HK-2 (cell line): ENCODE data around the gene PTPRR.
A peak's percentile ranks its signal among the peaks of the same experiment; 100 is the strongest.

Source experiments
- DNase-seq: peaks from one replicate; pipeline ENCODE4 v3.0.0-alpha.2; 2018; ENCODE audit not compliant: unreplicated experiment

PTPRR gene

DNA sequence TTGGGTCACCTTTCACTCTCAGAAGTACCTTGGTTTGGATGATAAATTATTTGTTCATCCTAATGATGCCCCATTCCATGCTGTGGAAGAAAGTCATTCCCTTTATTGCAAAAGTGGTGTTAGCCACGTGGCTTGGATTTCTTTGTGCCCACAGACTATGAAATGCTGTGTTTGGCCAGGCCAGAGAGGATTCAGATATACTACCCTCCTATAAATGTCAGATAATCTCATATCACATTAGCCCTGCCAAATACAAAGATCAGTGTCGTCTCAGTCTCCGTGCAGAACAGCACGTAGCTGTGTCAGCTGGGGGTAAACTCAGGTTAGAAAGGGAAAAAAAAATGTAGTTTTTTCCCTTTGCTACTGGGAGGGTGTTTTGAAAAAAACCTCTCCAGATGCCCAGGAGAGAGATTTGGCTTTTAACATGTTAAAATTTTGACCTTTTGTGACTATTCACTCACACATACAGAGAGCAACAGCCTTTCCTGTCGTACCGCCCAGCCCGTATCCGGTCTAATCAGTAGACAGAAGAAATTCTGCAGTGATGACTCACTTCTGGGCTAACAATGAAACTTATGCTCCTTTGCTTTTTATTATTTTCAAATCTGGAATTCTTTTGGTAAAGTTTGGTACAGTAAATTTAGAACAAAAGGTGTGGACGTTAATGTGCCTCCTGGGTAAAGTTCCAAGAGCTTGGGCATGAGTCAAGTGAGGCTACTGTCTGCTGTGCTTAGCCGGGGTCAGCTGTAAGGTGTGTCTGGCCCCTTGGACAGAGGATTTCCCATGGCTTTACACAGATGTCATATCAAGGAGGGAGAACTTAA, 274.8 kb downstream of the PTPRR start:
- DNase-seq = peak; percentile 47

DNA sequence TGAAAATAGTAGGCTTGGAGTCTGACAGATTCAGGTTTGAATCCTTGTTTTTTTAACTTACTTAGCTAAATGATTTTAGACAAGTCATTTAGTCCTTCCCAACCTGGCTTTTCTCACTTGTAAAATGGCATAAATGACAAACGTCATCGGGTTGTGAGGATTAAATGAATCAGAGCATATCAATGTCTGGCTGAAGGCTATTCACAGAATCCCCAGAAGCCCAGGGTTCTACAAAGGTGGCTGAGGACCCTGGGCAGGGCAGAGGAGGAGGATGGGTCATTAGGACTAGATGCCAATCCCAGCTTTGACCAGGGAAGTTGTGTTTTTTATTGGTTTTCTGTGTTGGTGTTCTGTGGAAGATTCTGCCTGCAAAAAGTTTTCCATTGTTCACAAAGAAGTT, 275.7 kb downstream of the PTPRR start:
- DNase-seq = no peak

DNA sequence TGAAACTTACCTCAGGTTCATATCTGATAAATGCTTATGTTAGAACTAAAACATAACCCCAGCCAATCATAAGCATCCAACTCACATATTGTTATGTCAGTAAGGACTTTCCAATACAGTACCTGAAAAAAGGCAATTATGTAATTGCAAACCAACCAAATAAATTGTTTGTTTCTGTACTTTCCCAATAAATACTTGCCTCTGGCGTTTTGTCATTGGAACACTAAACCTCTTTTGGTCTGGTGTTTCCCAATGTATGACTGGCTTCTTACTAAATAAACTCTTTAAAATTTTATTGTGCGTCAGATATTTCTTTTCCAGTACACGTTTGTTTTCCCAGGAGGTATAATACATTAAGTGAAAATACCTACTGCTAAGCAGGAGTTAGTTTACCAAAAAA, 276.6 kb downstream of the PTPRR start:
- DNase-seq = no peak

DNA sequence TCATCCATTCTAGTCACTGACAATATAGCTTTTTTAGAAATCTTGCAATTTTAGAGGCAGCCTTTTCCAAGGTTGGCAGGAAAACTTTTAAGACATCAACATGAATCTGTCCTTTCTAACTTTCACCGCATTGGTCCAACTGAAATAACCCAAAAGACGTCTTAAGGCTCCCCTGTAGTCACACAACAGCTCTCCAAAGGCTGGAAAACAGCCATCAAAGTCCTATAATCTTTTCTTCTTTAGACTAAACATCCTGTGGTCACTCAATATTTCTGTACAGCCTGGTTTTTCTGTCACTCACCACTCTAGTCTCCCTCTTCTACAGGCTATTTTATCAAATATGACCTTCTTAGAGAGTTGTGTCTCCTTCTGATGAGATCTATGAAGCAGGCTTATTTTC, 278.8 kb downstream of the PTPRR start:
- no peak for DNase-seq

DNA sequence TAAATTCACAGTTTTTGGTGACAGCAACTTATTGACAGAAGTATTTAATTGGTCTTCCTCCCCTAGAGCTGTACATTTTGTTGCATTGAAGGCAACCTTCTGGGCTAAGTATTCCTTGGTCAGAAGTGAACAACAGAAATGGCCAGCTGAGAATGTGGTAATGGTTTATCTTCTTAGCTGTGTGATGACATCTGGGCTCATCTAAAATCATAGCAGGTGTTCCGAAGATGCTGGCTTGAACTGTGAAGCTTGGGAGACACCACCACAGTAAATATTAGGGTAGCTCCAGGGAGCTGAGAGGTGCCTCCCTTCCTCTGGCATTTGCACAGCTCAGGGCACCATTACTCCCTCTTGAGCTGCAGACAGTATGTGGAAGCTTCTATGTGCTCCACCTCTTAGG, 279.6 kb downstream of the PTPRR start:
- DNase-seq = no peak

DNA sequence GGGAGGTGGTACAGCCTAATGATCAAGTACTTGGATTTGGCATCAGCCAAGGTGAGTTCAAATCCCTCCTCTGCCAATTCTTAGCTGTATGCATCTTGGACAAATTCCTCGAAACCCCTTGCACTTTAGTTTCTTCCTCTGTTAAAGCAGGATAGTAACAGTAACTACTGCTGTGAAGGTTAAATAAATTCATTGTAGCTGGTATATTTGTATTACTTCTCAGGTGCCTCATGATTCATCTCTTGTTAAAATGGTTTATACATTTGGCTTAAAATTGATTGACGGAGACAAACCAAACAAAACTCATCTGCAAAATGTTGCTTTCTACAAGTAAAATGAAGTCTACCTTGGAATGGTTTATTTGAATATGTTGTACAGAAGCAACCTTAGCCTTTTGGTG, 281.0 kb downstream of the PTPRR start:
- DNase-seq = no peak

DNA sequence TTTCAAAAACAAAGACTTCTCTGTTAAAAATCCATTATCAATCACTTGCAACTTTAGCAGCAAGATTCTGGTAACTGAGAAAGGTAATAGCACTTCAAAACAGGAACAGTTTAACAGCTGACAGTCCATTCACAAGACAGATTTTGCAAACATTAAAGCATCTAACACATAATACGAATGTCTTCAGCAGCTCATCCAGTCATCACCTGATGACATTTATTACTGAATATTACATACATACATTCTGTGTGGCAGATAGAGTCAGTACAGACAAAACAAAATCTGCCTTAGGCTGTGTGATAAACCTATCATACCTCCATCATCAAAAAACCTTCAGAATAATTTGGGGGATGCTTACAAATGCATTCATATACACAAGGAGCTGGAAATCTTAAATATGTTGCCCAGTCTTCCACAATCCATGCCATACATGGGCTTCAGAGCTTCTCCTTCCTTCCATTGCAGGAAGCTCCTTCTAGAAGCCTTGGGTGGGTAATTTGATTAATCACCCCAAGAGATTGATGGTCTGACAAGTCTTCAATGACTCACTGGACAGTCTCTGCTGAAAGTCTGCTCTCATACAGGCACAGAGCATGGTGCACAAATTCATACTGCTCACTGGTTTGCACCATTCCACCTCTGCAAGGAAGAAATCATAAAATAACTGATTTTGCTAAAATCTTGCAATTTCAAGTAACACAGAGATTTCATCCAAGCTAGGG, 281.7 kb downstream of the PTPRR start:
- DNase-seq = no peak

DNA sequence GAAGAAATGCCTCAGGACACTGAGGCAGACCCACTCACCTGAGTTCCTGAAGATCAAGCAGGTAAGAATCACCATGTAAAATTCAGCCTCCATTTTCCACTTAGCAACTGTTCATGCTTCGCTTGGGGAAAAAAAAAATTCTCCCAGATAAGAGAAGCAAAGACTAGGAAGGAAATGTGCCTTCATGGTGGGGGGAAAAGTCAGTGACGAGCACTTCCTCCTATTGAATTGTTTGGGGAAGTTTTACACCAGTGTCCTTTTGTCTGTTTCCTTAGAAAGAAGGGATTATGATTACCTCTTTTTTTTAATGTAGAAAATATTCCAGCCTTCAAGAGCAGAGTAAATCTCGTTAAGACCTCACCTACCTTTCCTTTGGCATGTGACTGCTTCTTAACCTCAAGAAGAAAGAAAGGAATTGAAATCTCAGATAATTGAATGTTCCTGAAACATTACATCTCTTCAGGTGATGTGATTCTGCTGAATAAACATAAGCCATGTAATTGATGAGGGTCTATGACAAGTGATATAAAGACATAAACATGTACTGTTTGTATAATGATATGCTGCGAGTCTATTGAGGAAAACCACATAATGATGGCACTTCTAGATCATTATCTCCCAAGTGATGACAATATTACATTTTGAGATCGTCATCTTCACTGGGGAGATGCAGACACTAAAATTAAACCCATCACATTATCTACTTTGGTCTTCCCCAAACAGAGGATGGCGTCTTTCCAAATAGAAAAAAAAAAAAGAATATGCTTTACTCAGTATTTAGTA, 283.0 kb downstream of the PTPRR start, which contains the start of gene PTPRB:
Gene PTPRB, minus strand, starts transcription at position 127 of the 783 bp plus-strand sequence. Its CDS starts 34 bp downstream, at position 93.
- DNase-seq = no peak

DNA sequence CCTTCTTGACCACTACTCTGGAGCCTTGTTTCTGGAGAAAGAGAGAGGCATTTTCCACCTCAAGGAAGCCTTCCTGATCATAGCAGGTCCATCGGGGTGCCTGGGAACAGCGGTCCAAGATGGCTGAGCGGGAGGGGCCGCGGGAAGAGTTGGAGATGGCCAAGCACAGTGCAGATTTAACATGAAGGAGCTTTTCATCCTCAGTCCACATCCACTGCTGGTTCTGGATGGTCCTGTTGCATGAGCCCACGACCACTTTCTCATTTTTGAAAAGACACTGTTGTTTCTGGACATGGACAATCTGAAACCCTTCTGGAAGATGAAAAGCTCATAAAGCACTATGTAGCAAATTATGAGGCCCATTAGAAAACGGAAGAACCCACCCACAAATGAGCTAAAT, 284.8 kb downstream of the PTPRR start:
- no peak for DNase-seq

DNA sequence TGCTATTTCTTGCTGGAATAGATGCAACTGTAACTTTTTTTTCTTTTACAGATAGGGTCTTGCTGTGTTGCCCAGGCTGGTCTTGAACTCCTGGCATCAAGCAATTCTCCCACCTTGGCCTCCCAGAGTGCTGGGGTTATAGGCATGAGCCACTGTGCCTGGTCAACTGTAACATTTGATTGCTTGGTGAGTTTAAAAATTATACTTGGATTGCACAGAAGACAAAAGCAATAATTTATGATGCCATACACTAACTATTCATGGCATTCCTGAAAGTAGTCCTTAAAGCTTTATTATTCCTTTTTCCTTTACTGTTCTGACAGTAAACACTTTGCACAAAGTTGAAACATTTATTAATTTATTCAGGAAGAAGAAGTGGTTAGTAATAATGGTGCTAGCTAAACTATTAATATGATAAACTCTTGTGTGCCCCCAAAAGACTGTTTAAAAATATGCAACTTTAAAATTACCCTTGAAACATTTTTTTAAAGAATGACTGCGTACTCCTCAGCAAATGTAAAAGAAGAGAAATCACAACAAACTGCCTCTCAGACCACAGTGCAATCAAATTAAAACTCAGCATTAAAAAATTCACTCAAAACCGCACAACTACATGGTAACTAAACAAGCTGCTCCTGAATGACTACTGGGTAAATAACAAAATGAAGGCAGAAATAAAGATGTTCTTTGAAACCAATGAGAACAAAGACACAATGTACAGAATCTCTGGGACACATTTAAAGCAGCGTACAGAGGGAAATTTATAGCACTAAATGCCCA, 291.6 kb downstream of the PTPRR start:
- no peak for DNase-seq

DNA sequence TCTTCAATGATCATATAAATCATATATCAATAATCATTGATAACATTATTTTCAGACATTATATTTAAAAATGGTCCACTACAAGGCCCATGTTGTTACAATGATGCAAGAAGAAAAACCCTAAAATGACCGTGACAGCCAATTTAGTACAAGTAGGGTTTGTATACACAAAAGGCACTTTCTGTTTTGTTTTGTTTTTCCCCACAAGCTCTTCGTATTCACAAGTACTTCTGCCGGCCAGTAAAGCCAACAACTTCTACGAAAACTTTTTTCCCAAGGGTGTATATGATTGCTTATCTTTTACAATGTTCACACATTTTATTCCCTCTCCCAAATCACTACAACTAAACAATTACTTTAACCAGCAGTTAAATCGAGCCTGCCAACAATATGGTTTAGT, 292.9 kb downstream of the PTPRR start:
- no peak for DNase-seq

DNA sequence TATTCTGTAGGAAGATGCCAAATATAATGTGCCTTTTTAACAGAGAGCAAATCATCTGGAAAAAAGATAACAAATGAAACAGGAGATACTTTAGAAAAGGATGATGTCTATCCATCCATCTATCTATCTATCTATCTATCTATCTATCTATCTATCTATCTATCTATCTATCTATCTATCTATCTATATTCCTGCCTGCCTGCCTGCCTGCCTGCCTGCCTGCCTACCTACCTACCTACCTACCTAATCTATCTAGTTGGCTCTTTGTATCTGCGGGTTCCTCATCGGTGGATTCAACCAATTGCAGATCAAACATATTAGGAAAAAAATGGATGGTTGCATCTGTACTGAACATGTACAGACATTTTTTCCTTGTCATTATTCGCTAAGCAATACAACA, 294.4 kb downstream of the PTPRR start:
- DNase-seq = no peak

DNA sequence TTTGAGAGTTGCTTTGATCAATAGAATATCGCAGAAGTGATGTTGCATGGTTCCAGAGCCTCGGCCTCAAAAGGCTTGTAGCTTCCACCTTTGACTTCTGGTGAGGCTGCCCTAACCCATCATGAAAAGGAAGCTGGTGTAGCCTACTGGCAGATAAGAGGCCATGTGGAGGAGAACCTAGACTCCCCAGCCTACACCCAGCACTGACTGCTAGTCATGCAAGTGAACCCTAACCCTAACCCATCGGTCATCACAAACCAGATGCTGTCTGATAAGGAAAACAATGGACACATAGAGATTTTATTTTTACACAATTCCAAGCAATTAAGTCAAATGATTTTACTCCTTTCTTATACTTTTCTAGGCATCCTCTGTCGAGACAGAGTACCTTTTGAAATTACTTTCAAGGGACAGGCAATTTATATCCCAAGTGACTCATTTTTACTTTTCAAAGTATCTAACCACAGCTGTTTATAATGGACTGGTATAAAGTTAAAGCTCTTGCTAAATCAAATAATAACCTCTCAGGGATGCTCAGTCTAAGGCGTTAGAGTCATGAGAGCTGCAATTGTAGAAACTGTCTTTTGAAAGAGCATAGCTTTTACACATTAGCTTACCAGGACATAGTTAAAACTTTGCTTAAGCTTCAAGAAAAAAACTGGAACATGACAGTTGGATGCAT, 300.9 kb downstream of the PTPRR start:
- no peak for DNase-seq

DNA sequence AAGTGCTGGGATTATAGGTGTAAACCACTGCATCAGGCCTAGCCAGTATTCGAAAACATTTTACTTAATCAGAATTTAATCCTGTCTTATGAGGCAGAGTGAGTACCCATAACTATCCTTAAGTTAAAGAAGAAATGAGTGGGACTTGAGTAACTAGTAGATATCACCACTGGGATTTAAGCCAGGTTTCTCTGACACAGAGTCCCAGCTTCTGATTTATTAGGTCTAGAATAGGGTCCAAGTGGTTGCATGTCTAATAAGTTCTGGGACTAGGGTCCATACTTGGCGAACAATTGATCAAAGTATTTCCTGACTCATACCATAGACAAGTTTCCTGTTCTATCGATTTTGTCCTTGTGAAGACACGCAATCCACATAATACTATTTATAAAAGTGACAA, 302.2 kb downstream of the PTPRR start:
- no peak for DNase-seq

DNA sequence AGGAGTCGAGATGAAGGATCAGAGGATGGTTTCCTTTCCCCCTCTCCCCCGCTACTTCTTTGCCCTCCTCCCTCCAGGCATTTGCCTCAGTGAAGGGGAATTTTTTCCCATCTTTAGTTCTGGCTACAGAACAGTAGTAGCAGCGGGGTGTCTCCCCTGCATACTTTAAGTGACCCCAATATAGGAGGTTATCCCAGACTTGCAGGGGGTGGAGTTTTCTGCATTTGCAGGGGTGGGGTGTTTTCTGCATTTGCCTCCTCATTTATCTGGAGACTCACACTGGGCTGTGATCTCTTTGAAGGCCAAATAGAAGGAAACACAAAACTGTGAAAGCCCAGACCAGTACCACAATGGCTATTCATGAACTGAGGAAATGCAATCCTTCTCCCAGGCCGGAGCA, 303.1 kb downstream of the PTPRR start:
- DNase-seq = no peak

DNA sequence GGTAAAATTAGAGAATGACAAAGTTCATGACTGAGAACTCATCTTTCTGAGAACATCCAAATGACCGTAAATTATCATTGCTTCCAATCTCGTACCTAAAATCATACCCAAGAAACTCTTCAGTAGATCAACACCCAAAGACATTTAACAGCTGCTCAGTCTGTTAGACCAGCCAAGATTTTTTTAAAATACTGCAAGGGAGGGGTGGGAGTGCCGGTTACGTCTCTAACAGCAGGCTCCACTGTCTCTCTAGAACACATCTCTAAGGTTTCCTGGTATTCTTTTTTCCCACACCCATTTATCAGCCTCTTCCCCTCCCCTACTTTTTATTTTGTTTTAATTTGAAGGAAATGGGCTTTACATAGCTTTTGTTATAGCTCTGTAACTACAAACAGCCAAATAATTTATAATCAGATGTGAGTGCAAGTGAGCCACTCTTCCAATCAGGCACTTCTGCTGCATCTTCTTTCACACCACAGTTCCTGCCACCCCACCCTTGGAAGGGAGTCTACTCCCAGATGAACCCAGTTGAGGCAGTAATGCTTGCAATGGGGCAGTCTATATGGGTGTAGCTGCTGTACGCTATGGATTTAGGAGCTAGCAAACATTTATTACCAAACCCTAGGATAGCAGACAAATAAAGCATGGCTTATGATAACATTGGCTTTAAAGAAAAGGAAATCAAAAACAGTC, 305.2 kb downstream of the PTPRR start:
- DNase-seq = no peak

DNA sequence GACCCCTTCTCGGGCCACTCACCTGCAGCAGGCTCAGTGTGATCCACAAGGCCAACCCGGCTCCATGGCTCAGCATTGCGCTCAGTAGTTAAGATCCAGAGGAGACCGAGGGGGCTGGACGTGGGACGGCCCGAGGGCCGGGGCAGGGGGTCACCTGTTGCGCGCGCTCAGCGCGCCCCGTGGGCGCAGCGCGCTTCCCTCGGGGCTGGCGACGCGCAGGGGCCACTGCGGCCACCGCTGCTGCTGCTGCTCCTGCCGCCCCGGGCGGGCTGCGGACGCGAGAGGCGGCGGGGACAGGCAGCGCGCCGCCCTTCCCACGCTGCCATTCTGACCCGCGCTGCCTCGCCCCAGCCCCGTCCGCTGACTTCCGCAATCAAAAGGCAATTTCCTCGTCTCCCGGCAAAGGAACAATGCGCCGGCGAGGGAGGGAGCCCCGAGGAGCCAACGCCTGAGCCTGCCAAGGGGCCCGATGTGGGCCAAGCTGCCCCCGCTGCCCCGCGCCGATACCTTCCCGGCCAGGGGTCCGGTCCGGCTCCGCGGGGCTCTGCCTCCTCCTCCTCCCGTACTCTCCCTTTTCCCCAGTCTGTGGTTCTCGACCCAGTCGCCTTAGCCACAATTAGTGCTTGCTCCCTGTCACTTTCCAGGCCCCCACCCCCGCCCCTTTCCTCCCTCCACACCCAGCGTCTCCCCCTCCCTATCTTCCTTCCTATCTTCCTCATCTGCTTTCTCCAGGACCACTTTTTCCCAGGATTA, 310.6 kb downstream of the PTPRR start:
- no peak for DNase-seq

DNA sequence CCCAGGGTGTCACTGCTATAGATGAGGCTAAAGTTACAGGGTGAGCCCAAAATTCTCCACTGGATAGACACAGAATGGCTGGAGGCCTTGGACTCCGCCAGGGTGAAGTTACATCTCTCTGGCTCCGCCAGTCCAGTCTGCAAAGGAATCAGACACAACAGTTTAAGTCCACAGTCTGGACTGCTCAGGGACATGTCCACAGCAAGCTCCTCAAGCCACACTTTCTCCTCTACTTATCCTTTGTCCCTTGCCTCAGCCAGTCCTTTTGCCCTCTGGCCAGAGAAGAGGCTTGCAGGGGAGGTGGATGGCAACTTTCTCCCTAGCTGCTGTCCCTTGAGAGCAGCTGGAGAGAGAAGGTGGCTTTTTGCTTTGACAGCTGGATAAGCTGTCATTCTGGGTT, 311.3 kb downstream of the PTPRR start:
- DNase-seq = no peak

DNA sequence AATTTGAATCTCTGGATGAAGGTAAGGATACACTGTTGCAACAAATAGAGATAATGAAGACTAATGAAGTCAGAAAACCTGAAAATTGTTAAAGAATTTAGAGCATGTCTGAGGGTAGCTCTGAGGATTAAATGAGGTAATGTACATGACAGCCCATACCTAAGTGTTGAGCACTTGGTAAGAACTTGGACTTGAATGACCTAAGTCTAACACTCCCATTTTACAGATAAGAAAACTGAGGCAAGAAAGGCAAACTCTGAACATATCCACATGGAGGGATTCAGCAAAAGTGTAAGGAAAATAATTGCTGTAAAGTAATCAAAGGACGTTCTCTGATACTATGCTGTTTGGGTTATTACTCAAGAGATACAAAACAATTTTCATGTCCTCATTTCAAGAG, 312.4 kb downstream of the PTPRR start:
- DNase-seq = no peak

DNA sequence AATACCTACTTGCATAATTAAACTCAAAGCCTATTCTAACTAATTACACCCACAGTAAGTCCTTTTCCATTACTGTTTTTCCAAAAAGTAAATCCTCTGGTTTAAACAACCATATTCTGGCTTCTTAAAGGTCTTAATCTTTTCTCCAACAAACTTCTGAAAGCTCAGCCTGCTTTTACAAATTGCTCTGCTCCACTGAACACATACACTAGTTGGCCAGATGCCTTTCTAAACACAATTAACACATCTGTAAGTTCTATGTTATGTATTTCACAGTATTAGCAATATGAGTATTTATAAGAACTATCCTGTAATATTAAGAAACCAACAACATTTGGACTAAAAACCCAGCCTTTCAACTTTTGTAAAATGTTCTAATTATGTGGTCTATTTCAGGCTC, 313.4 kb downstream of the PTPRR start:
- no peak for DNase-seq
